ENCODE data around the gene MIA3.
"Not testable (repeated sequence)": the region's sequence is repeated elsewhere in the genome, so short reads cannot be mapped to it uniquely, and the experiment has no call there.

The MIA3 gene, protein sequence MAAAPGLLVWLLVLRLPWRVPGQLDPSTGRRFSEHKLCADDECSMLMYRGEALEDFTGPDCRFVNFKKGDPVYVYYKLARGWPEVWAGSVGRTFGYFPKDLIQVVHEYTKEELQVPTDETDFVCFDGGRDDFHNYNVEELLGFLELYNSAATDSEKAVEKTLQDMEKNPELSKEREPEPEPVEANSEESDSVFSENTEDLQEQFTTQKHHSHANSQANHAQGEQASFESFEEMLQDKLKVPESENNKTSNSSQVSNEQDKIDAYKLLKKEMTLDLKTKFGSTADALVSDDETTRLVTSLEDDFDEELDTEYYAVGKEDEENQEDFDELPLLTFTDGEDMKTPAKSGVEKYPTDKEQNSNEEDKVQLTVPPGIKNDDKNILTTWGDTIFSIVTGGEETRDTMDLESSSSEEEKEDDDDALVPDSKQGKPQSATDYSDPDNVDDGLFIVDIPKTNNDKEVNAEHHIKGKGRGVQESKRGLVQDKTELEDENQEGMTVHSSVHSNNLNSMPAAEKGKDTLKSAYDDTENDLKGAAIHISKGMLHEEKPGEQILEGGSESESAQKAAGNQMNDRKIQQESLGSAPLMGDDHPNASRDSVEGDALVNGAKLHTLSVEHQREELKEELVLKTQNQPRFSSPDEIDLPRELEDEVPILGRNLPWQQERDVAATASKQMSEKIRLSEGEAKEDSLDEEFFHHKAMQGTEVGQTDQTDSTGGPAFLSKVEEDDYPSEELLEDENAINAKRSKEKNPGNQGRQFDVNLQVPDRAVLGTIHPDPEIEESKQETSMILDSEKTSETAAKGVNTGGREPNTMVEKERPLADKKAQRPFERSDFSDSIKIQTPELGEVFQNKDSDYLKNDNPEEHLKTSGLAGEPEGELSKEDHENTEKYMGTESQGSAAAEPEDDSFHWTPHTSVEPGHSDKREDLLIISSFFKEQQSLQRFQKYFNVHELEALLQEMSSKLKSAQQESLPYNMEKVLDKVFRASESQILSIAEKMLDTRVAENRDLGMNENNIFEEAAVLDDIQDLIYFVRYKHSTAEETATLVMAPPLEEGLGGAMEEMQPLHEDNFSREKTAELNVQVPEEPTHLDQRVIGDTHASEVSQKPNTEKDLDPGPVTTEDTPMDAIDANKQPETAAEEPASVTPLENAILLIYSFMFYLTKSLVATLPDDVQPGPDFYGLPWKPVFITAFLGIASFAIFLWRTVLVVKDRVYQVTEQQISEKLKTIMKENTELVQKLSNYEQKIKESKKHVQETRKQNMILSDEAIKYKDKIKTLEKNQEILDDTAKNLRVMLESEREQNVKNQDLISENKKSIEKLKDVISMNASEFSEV (N-terminal part only)

DNA sequence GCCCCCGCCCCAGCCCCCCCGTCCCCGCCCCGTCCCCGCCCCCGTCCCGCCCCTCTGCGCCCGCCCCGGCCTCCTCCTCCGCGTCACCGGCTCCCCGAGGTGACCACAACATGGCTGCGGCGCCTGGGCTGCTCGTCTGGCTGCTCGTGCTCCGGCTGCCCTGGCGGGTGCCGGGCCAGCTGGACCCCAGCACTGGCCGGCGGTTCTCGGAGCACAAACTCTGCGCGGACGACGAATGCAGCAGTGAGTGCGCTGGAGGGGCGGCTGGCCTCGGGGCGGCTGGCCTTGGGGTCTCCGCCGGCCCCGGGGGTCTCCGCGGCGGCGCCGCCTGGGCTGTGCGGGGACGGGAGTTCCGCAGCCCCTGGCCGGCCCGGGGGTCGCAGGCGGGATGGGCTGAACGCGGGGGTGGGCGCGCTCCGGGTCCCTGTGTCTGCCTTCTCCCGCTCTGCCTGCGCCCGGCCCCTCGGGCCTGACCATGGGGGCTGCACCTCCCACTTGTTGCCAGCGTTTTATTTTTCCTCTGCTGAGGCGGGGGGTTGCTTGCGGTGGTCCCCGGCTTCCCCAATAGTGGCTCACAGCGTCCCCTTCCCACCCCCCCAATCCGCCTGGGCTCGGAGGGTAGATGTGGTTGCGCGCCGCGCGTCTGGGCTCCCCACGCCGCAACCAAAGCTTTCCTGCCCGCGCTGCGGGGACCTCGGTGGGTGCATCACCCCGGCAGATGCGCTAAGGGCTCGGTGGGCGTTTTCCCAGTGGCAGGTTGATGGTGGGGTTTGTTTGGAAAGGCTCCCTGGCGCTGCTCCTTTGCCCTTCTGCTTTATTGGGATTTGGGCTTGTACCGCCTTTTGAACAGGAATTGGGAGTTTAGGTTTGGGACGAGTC lies at the start of gene MIA3:
Gene MIA3, plus strand, starts transcription at position 97 of the 879 bp plus-strand sequence. Its CDS starts 14 bp downstream, at position 111.
- DNase-seq = no peak

- no peak for DNase-seq
Measured at GRCh38 chr1:222570837-222571236, 47.1 kb upstream of the MIA3 start.

GRCh38 chr1:222579316-222579715 lies 38.6 kb upstream of the MIA3 start:
- no peak for DNase-seq

GRCh38 chr1:222582099-222582774 lies 35.7 kb upstream of the MIA3 start:
- no peak for DNase-seq

GRCh38 chr1:222583079-222583478 lies 34.8 kb upstream of the MIA3 start:
- DNase-seq = no peak

DNA sequence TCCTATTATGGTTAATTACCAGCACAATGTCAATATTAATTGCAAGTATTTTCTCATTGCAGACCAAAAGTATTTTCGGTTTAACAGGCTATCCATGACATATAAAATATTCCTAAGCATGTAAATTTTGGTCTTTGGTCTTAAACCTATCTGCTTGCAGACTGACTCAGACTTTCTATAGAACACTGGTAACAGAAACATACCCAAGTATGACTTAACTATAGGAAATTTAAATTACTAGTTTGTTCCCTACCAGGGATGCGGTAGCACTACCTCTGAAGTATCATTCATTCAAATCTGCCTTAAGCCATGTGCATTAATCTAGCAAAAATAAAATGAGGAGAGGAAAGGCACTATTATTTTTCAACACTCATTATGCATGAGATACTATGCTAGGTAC lies 31.1 kb upstream of the MIA3 start:
- no peak for DNase-seq

- DNase-seq = no peak
Measured at GRCh38 chr1:222588135-222588534, 29.8 kb upstream of the MIA3 start.

GRCh38 chr1:222589462-222590302 lies 28.2 kb upstream of the MIA3 start, which contains the start of gene TAF1A:
TSS of gene TAF1A (minus strand) at chr1:222589933.
- DNase-seq = peak; percentile 47

- no peak for DNase-seq
Measured at GRCh38 chr1:222592171-222592570, 25.7 kb upstream of the MIA3 start.

DNA sequence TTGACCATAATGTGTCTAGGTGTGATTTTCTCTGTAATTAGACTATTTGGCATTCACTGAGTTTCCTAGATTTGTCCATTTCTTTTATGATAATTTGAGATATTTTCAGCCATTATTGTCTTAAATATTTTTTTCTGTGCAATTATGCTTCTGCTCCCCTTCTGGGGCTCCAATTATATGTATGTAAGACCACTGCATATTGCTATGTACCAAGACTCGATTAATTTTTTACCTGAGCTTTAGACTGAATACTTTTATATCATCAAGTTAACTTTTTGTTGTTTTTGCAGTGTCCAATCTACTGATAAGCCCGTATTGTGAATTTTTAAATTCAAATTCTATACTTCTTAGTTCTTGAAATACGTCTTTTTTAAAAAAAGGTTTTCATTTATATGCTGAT lies 23.1 kb upstream of the MIA3 start:
- no peak for DNase-seq

DNA sequence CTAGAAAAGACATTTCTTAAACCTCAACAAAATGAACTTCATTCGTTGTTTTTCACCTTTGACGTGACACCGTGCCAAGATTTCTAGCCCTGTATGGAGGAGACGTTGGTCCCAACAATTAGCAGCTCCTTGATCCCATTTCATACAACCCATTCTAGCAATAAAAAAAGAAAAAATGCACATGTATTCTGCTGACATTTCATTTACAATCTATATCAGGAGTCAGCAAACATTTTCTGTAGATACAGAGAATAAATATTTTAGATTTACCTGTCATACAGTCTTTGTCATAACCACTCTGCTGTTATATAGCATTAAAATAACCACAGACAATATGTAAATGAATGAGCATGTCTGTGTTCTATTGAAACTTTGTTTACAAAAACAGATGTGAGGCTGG lies 21.2 kb upstream of the MIA3 start:
- DNase-seq = no peak

DNA sequence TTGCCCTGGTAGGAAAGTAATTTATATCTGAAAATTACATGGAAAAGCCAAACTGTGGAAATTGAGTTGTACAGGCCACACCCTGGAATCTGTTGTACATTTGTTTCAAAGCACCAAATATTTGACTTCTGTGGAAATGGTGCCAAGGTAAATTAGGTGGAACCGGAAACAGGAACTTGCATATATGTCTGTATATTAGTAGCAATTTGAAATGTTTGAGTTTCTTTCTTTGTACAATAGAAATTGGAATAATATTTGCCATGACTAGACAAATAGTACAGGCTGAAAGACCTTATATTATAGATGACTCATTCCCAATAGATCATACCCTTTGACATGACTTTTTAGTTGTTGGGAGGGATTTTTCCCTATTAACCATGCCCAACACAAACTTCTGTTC lies 17.6 kb upstream of the MIA3 start:
- peak; percentile 7 for DNase-seq

DNA sequence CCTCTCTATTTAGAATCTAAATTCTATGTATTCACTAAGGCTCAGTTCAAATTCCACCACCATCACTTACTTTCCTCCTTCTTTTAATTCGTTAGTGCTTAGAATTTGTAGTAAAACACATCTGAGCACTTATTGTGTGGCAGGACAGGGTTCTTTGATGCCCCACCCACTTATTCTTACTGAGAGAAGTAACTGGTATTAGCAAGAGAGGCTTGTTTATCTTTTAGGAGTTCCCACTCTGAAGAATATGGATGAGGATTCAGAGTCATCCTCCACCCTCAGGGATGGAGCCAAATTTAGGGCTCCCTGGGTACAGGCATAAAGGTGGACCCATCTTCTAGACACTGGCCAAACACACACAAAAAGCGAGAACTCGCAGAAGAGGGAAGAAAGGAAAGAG lies 16.6 kb upstream of the MIA3 start:
- DNase-seq = no peak

DNA sequence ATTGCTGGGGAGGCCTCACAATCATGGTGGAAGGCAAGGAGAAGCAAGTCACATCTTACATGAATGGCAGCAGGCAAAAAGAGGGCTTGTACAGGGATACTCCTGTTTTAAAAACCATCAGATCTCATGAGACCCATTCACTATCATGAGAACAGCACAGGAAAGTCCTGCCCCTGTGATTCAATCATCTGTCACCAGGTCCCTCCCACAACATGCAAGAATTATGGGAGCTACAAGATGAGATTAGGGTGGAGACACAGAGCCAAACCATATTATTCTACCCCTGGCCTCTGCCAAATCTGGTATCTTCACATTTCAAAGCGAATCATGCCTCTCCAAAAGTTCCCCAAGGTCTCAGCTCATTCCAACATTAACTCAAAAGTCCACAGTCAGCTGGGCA lies 11.1 kb upstream of the MIA3 start:
- DNase-seq = no peak

DNA sequence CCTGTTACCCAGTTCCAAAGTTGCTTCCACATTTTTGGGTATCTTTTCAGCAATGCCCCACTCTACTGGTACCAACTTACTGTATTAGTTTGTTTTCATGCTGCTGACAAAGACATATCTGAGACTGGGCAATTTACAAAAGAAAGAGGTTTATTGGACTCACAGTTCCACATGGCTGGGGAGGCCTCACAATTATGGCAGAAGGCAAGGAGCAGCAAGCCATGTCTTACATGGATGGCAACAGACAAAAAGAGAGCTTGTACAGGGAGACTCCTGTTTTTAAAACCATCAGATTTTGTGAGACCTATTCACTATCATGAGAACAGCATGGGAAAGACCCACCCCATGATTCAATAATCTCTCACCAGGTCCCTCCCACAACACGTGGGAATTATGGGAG lies 8.8 kb upstream of the MIA3 start:
- DNase-seq = not testable (repeated sequence)

DNA sequence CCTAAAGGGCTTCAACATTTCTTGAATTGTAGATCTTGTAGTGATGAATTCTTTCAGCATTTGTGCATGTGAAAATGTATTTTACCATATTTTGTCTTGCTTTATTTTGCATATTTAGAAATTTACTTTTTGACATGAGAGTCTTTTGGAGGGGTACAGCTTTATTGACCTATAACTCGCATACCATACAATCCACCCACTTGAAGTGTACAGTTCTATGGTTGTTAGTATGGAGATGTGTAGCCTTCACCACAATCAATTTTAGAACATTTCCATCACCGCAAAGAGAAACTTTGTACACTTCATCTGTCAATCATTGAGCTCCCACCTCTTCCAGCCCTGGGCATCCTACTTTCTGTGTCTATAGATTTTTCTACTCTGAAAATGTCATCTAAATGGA lies 7.2 kb upstream of the MIA3 start:
- DNase-seq = no peak

- DNase-seq = no peak
Measured at GRCh38 chr1:222613627-222614026, 4.3 kb upstream of the MIA3 start.

DNA sequence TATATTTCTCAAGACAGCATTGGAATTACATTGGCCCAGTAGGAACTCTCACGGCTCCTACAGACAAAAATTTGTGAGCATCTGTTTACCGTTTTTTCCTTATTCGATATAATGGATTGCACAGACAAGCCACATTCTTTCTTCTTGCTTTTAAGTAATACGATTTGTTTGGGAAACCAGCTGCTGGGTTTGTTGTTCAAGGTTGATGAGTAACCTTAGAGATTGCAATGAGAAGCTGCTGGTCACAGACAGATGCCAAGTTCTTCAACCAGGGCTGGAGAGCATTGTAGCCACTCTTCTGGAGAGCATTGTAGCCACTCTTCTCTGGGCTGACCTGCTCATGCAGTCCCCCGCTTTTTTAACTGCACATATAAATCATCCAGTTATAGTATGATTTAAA lies 1.4 kb upstream of the MIA3 start:
- no peak for DNase-seq

- peak; percentile 87 for DNase-seq
Measured at GRCh38 chr1:222617367-222617951, 438 bp upstream of the MIA3 start.
